HG03442 (cell line): ENCODE measurements around the gene AGBL1.
"Not testable (repeated sequence)": the region's sequence is repeated elsewhere in the genome, so short reads cannot be mapped to it uniquely, and the experiment has no call there.

Source experiments
- ATAC-seq: cut with Tn5 transposase; IDR thresholded peaks from one replicate; pipeline ENCODE4 v1.9.1; 2021; ENCODE audit warnings: mild to moderate bottlenecking, moderate library complexity; ENCODE audit not compliant: unreplicated experiment

The AGBL1 gene

DNA sequence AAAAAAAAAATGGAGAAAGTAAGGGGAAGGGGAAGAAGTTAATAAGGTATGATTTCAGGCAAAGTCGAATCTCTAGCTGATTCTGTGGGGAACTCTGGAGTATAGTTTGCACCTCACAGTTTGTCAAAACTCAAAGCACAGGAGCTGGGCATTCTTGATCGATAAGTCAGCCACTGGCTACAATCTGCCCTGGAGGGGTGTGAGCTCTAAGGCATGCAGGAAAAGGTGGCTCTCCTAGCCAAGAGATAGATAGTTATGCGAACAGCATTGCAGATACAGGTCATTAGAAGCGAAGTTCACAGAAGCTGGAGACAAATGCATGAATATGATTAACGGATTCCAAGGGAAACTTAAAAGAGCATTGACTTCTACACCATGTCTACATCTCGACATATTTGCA, 952.6 kb downstream of the AGBL1 start:
- ATAC-seq = no peak

DNA sequence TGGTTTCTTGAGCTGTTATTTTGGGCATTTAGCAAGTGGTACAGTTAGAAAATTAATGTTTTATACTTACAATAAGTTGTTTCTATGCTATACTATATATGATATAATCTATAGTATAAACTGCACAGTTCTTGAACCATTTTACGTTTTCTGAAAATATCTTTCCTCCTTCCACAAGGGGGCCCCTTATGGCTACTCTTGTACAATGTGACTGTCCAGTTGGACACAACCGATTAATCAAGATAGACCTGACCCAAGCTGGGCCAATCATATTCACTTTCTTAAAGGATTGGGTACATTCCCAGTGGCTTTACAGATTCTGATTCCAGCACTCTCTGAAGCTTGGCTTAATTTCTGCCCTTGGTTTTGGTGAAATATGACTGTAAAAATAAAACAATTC, 953.4 kb downstream of the AGBL1 start:
- no peak for ATAC-seq

DNA sequence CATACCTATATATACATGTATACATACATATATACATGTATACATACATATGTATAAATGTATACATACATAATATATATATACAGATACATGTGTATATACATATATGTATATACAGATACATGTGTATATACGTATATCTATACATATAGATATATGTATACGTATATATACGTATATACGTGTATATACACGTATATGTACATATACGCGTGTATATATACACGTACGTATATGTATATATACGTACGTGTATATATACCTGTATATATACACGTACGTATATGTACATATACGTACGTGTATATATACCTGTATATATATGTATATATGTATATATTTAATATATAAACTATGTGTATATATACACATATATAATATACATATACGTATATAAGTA, 955.2 kb downstream of the AGBL1 start:
- ATAC-seq = no peak

DNA sequence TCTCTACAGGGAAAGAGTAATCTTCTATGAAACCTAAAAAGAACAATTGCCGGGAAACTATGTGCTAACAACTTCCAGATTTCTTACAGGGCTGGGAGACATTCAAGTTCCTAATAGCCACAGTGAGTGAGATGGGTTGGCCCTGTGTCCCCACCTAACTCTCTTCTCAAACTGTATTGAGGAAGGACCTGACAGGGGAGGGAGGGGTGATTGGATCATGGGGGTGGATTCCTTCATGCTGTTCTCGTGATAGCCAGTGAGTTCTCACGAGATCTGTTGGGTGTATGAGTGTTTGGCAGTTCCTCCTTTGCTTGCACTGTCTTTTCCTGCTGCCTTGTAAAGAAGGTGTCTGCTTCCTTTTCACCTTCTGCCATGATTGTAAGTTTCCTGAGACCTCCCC, 958.7 kb downstream of the AGBL1 start:
- no peak for ATAC-seq

DNA sequence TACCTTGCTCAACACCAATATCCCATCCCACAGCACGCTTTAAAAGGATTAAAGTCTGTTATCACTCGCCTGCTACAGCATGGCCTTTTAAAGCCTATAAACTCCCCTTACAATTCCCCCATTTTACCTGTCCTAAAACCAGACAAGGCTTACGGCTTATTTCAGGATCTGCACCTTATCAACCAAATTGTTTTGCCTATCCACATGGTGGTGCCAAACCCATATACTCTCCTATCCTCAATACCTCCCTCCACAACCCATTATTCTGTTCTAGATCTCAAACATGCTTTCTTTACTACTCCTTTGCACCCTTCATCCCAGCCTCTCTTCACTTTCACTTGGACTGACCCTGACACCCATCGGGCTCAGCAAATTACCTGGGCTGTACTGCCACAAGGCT, 962.9 kb downstream of the AGBL1 start:
- ATAC-seq = not testable (repeated sequence)

DNA sequence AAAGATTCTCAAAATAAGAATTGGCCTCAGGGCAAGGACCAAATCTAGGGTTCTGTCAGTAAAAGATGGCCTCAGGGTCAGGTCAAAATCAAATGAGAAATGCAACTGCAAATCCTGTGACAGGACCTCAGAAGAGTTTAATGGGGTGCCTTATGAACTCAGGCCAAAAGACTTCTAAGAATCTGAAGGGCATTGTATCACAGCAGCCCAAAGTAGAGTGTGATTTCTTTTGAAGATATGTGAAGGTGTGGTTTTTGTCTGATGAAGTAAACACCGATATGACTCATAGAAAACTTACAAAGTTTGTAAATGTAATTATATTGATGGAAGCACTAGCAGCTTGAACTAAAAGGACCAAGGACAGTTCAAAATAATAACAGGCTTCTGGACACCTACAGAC, 966.1 kb downstream of the AGBL1 start:
- no peak for ATAC-seq

DNA sequence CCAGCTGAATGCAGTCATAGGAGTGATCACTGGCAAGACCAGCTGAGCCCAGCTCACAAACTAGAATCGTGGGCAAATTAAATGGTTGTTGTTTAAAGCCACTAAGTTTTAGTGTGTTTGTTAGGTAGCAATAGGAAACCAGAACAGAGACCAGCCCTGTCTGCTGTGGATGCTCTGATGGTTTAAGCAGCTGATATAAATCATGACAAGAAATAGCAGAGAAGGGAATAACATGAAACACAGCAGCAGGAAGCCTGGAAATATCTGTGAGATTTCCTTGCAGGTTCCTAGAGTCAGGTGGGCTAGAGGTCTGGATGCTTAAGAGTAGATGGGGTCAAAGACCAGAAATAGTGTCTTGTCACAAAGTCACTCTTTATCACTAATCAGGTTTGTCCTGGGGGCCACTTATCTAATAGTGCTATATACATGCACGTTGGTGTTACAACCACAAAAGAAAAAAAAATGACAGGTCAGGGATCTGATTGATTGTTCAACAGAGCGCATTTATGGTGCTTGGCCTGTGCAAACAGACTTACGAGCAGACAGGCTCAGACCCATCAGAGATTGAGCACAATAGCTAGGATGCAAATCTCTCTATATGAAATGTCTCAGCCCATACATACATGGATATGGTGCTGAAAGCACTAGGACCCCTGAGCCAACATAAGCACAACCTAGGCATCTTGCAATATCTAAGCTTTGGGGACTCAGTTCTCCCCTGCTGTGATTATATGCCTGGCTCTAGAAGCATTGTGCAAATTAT, 967.7 kb downstream of the AGBL1 start:
- no peak for ATAC-seq
